MM.1S (cell line): ENCODE results near the gene TEX28.

ENCODE experiments used
- DNase-seq: peaks from one replicate; pipeline ENCODE4 v3.0.0-alpha.2; 2015
- H2AFZ ChIP-seq: fragments of 300-600 bp; sonication (generic); 2 replicates; pipeline ENCODE4 v1.6.0; 2016; ENCODE audit warnings: antibody characterized with exemption, low read length
- H3F3A ChIP-seq: fragments of 300-600 bp; sonication (generic); 2 replicates; pipeline ENCODE4 v1.6.1; 2016; ENCODE audit warnings: mild to moderate bottlenecking, antibody characterized with exemption, low read length, moderate library complexity, mixed read lengths; ENCODE audit not compliant: insufficient read depth
- H3K27ac ChIP-seq: fragments of 300-600 bp; sonication (generic); 2 replicates; pipeline ENCODE4 v1.5.1; 2016; ENCODE audit warnings: mild to moderate bottlenecking, low read length
- H3K27me3 ChIP-seq: fragments of 300-600 bp; sonication (generic); replicated peaks from 2 replicates; pipeline ENCODE4 v1.6.0; 2016; ENCODE audit warnings: low read length; ENCODE audit not compliant: insufficient read depth
- H3K36me3 ChIP-seq: fragments of 300-600 bp; sonication (generic); replicated peaks from 2 replicates; pipeline ENCODE4 v1.6.1; 2016; ENCODE audit warnings: mild to moderate bottlenecking, low read length, mixed read lengths; ENCODE audit not compliant: insufficient read depth
- H3K4me1 ChIP-seq: fragments of 300-600 bp; sonication (generic); 2 replicates; pipeline ENCODE4 v1.6.1; 2016; ENCODE audit warnings: low read length, mixed read lengths
- H3K4me2 ChIP-seq: fragments of 300-600 bp; sonication (generic); 2 replicates; pipeline ENCODE4 v1.6.0; 2016; ENCODE audit warnings: low read depth, low read length
- H3K4me3 ChIP-seq: fragments of 300-600 bp; sonication (generic); 2 replicates; pipeline ENCODE4 v1.5.1; 2016; ENCODE audit warnings: low read length, mixed read lengths
- H3K79me2 ChIP-seq: fragments of 300-600 bp; sonication (generic); 2 replicates; pipeline ENCODE4 v1.6.1; 2016; ENCODE audit warnings: mixed run types, low read length, mixed read lengths
- H3K9ac ChIP-seq: fragments of 300-600 bp; sonication (generic); 2 replicates; pipeline ENCODE4 v1.6.1; 2016; ENCODE audit warnings: low read length, mixed read lengths
- H3K9me2 ChIP-seq: fragments of 300-600 bp; sonication (generic); replicated peaks from 2 replicates; pipeline ENCODE4 v1.6.1; 2016; ENCODE audit warnings: mild to moderate bottlenecking, low read length, mixed read lengths; ENCODE audit not compliant: insufficient read depth
- H3K9me3 ChIP-seq: fragments of 300-600 bp; sonication (generic); replicated peaks from 2 replicates; pipeline ENCODE4 v1.6.1; 2016; ENCODE audit warnings: mild to moderate bottlenecking, low read length, mixed read lengths; ENCODE audit not compliant: insufficient read depth
- H4K20me1 ChIP-seq: fragments of 300-600 bp; sonication (generic); 2 replicates; pipeline ENCODE4 v1.6.1; 2016; ENCODE audit warnings: mild to moderate bottlenecking, low read length, moderate library complexity, mixed read lengths; ENCODE audit not compliant: insufficient read depth
- EZH2 ChIP-seq: fragments of 300-600 bp; sonication (generic); optimal IDR thresholded peaks from 2 replicates; pipeline ENCODE3; 2017; ENCODE audit warnings: low read depth, mild to moderate bottlenecking, antibody characterized with exemption, low read length, mixed read lengths
- EZH2phosphoT487 ChIP-seq: fragments of 300-600 bp; sonication (generic); IDR thresholded peaks from 2 replicates; pipeline ENCODE4 v1.6.1; 2018; ENCODE audit warnings: antibody characterized with exemption, low read length
- TF ChIP-seq, protein P1 (sequence below): fragments of 300-600 bp; sonication (generic); IDR thresholded peaks from 2 replicates; pipeline ENCODE4 v1.5.1; 2016; ENCODE audit warnings: antibody characterized with exemption, low read length, mixed read lengths

TEX28 gene

DNA sequence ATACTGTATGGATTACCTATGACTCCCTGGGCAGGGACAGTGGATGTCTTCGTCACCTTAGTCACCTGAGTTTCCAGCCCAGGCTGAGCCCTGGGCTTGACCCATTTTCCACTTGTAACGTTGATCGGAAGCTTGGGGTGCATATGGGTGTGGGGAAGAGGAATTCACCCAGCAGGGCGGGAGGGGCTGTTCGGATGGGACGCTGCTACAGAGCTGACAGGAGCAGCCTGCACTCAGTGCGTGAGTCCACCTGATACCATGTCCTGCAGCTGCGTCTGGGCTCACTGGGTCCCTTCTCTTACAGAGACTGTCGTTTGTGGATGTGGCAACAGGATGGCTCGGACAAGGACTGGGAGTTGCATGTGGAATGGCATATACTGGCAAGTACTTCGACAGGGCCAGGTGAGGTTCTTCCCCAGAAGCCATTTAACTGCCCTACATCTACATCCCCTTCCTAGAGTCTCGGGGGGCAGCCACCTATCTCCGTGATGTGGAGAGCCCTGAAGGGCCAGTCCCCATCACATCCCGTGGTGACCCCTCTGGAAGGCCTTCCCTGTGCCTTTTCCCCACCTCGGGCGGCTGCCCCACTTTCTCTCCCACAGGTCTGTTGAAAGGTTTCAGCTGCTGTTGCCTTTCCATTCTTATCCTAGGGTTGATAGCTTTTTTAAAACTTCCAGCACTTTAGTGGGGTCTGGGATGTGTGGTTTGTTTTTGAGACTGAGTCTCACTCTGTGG is 14.3 kb upstream of the TEX28 start:
- no peaks in the 10 kb centered on the region for H3K36me3 ChIP-seq
- H3K9ac ChIP-seq, result no peak overlapping the region
- no peak overlapping the region for H3K4me3 ChIP-seq
- H3K9me3 ChIP-seq, result no peaks in the 10 kb centered on the region
- H3K79me2 ChIP-seq, result no peaks in the 10 kb centered on the region
- no peaks in the 10 kb centered on the region for H3K27me3 ChIP-seq
- no peaks in the 10 kb centered on the region for H3K9me2 ChIP-seq
- H3K4me1 ChIP-seq, result peaks cover 5% of the 10 kb centered on the region; the same call in 1 of the 2 replicates
- H3K27ac ChIP-seq, result no peak overlapping the region
- TF ChIP-seq EZH2phosphoT487 (no peak), EZH2 (no peak)
- TF ChIP-seq, protein P1, sequence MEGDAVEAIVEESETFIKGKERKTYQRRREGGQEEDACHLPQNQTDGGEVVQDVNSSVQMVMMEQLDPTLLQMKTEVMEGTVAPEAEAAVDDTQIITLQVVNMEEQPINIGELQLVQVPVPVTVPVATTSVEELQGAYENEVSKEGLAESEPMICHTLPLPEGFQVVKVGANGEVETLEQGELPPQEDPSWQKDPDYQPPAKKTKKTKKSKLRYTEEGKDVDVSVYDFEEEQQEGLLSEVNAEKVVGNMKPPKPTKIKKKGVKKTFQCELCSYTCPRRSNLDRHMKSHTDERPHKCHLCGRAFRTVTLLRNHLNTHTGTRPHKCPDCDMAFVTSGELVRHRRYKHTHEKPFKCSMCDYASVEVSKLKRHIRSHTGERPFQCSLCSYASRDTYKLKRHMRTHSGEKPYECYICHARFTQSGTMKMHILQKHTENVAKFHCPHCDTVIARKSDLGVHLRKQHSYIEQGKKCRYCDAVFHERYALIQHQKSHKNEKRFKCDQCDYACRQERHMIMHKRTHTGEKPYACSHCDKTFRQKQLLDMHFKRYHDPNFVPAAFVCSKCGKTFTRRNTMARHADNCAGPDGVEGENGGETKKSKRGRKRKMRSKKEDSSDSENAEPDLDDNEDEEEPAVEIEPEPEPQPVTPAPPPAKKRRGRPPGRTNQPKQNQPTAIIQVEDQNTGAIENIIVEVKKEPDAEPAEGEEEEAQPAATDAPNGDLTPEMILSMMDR, result no peak
- H2AFZ ChIP-seq, result no peak overlapping the region
- no peak for DNase-seq
- H3K4me2 ChIP-seq, result no peak overlapping the region
- no peaks in the 10 kb centered on the region for H4K20me1 ChIP-seq
- no peaks in the 10 kb centered on the region for H3F3A ChIP-seq

DNA sequence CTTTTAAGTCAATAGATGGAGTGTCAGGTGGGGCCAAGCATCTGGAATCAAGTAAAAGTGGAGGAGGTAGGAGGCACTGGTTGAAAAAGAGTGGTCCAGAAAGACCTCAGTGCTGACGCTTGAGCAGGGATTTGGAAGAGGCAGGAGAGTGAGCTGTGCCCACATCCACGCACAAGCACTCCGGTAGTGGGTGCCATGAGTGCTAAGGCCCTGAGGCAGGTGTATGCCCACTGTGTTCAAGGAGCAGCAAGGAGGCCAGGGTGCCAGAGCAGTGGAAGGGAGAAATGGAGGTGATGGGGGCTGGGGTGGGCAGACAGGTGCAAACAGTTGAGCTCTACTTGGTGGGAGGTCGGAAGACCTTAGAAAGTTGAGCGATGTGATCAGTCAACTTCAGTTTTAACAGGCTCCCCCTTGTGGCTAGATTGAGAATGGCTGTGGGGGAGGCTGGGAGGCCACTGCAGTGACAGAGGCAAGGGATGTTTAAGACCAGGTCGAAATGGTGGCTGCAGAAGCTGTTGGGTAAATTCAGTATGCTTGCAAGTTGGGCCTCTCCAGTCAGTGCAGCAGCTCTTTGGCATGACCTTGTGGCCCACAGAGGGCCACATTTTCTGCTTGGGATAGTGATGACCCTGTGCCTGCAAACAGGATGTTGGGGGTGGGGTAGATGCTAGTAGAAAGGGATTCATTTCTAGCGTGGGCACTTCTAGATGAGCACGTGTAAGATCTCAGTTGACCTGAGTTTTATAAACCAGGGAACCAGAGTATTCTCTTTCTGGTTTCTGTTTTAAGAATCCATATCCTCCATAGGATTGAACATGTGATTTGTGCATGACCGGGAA is 13.4 kb upstream of the TEX28 start:
- Histone ChIP-seq H3K36me3 (no peaks in the 10 kb centered on the region), H3K9me2 (no peaks in the 10 kb centered on the region), H3K9ac (no peak overlapping the region), H2AFZ (0 out of 2 replicates have a peak overlapping the region, but pooled peaks have one; percentile 30), H3K27me3 (no peaks in the 10 kb centered on the region), H3K27ac (no peak overlapping the region), H3K4me3 (no peak overlapping the region), H3K9me3 (no peaks in the 10 kb centered on the region), H4K20me1 (no peaks in the 10 kb centered on the region), H3K4me1 (peaks cover 5% of the 10 kb centered on the region; the same call in 1 of the 2 replicates), H3F3A (no peaks in the 10 kb centered on the region), H3K4me2 (no peak overlapping the region), H3K79me2 (no peaks in the 10 kb centered on the region)
- no peak for TF ChIP-seq EZH2phosphoT487
- TF ChIP-seq, protein P1, result peak; percentile 68
- TF ChIP-seq EZH2, result no peak
- DNase-seq, result peak; percentile 49

DNA sequence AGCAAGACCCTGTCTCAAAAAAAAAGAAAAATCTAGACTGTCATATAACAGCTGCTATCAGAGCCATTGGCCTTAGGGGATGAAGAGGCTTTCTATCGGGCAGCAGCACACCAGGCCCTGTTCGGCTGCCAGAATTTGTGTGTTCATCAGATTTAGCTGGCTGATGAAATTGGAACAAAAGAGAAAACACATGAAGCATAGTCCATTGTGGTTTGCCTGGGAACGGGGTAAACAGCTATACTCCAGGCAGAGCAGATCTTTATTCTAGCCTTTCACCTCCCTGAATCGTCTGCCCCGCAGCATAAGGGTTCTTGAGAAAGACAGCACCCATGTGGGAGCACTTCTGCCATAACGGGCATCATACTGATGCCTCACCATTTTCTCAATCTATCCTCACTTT is 12.3 kb upstream of the TEX28 start:
- no peaks in the 10 kb centered on the region for H3K36me3 ChIP-seq
- no peaks in the 10 kb centered on the region for H3K27me3 ChIP-seq
- no peak for DNase-seq
- no peaks in the 10 kb centered on the region for H3K9me2 ChIP-seq
- H2AFZ ChIP-seq, result no peak overlapping the region
- H4K20me1 ChIP-seq, result no peaks in the 10 kb centered on the region
- H3K79me2 ChIP-seq, result no peaks in the 10 kb centered on the region
- no peak for TF ChIP-seq EZH2phosphoT487
- TF ChIP-seq, protein P1, result no peak
- no peak for TF ChIP-seq EZH2
- H3K4me2 ChIP-seq, result no peak overlapping the region
- no peak overlapping the region for H3K9ac ChIP-seq
- H3F3A ChIP-seq, result no peaks in the 10 kb centered on the region
- peaks cover 5% of the 10 kb centered on the region; the same call in 1 of the 2 replicates for H3K4me1 ChIP-seq
- H3K4me3 ChIP-seq, result no peak overlapping the region
- H3K27ac ChIP-seq, result no peak overlapping the region
- no peaks in the 10 kb centered on the region for H3K9me3 ChIP-seq
